GM19467 (cell line): Measurements from ENCODE around the gene PRR7.

Experiments used
- ATAC-seq: cut with Tn5 transposase; IDR thresholded peaks from one replicate; pipeline ENCODE4 v1.9.1; 2021; ENCODE audit warnings: mild to moderate bottlenecking, moderate library complexity; ENCODE audit not compliant: unreplicated experiment

The PRR7 gene

DNA sequence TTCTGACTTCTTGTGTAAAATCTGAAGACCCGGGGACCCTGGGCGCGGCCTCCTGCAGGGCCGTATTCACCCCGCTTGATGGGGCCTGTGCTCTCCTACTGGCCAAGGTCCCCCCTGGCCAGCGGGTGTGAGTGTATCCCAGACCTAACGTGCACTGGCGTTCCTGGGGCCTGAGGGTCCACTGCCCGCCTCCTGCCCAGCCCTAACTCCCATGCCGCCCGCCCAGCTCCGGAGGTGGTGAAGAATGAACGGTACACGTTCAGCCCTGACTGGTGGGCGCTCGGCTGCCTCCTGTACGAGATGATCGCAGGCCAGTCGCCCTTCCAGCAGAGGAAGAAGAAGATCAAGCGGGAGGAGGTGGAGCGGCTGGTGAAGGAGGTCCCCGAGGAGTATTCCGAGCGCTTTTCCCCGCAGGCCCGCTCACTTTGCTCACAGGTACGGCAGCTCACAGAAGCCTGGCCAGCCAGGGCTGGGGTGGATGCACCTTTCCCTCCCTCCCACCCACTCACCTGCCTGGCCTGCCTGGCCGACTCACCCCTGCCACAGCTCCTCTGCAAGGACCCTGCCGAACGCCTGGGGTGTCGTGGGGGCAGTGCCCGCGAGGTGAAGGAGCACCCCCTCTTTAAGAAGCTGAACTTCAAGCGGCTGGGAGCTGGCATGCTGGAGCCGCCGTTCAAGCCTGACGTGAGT is 10.6 kb upstream of the PRR7 start:
- no peak for ATAC-seq

DNA sequence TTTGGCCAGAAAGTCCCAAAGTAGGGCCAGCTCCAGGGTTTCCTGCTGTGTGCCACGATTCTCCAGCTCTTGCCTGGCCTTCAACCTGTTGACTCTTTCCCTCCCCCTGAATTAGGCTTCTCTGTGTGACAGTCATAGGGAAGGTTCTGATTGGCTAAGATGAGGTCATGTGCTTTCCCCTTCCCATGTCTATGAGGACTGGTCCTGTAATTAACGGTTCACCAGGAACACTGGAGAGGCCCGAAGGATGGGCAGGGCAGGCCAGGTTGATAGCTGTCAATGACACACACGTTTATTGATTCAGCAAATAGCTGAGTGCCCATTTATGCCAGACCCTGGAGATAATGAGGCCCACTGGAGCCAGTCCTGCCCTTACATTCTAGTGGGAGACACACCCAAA is 9.0 kb upstream of the PRR7 start:
- no peak for ATAC-seq

DNA sequence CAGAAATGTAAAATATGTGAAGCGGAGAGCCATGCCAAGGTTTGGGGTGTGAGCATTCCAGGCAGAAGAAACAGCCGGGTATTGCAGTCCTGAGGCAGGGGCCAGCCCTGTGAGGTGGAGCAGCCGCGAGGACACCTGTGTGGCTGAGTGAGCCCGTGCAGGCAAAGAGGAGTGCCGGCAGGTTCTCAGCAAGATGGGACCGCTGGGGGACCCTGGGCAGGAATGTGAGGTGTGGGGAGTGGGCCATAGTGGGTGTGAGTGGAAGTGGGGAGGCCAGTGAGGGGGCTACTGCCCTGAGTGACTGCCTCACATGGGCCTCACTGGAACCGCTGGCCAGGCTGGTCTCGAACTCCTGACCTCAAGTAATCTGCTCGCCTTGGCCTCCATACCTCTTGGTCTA is 8.1 kb upstream of the PRR7 start:
- no peak for ATAC-seq

DNA sequence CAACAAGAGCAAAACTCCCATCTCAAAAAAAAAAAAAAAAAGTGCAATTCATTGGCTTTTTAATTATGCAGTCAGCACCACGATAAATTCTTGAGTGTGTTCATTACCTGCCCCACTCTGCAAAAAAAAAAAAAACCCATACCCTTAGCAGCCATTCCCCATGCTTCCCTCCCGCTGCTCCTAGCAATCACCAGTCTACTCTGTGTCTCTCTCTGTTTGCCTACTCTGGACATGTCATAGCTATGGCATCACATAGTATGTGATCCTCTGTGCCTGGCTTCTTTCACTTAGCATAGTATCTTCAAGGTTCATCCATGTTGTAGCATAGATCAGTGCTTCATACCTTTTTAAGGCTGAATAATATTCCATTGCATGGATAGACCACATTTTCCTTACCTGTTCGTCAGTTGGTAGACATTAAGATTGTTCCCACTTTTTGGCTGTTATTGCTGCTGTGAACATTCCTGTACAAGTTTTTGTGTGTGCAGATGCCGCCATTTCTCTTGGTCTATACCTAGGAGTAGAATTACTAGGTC is 7.0 kb upstream of the PRR7 start:
- no peak for ATAC-seq

DNA sequence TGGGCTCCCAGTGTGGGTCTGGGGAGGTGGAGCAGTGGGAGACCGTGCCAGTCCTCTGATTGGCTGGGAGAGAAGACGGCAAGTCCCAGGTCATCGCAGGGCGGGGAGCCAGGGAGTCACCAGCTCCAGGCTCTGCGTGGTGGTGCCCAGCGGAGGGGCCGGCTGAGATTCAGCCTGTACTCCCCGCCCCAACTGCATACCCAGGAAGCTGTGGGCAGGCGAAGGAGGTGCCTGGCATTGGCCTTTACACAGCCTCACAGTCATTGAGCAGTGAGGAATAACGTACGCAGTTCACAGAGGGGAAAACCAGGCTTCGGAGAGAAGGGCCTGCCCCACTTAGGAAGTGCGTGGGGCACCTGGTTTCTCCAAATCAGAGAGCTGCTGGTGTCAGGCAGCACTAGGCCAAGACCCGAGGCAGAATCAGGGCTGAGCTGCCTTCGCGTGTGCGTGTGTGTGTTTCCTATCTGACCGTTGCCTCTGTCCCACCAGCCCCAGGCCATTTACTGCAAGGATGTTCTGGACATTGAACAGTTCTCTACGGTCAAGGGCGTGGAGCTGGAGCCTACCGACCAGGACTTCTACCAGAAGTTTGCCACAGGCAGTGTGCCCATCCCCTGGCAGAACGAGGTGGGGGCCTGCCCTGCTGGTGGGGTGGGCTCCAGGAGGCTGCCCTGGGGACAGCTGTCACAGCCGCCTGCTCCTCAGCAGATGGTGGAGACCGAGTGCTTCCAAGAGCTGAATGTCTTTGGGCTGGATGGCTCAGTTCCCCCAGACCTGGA is 6.2 kb upstream of the PRR7 start:
- no peak for ATAC-seq

DNA sequence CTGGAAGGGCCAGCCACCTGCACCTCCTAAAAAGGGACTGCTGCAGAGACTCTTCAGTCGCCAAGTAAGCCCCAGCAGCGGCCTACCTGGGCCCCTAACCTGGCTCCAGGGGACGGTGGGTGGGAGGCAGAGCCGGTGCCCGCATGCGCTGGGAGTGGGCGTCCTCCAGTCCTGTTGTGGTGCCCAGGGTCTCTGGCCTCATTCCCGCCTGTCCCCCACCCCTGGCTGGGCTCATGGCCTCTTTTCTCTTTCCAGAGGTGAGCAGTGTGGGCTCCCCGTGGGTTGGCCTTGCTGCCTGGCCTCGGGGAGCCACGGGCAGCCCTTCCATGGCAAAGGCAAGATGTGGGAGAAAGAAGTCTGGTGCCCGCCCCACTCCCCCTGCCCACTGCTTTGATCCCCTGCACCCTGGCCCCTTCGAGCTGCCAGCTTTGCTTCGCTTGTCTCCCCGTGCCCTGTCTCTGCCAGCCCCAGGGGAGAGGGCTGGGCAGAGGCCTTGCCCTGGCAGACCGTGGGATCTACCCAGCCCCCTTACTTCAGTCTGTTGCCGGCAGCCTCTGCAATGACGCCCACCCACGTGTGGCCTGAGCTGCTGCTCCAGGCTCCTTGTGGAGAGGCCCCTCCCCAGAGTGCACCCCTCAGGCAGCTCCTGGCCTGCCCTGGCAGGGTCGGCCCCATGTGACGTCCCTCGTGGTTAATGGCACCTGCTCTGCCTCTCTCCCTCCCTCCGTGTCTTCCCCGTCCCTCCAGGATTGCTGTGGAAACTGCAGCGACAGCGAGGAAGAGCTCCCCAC is 5.4 kb upstream of the PRR7 start:
- ATAC-seq, result no peak

DNA sequence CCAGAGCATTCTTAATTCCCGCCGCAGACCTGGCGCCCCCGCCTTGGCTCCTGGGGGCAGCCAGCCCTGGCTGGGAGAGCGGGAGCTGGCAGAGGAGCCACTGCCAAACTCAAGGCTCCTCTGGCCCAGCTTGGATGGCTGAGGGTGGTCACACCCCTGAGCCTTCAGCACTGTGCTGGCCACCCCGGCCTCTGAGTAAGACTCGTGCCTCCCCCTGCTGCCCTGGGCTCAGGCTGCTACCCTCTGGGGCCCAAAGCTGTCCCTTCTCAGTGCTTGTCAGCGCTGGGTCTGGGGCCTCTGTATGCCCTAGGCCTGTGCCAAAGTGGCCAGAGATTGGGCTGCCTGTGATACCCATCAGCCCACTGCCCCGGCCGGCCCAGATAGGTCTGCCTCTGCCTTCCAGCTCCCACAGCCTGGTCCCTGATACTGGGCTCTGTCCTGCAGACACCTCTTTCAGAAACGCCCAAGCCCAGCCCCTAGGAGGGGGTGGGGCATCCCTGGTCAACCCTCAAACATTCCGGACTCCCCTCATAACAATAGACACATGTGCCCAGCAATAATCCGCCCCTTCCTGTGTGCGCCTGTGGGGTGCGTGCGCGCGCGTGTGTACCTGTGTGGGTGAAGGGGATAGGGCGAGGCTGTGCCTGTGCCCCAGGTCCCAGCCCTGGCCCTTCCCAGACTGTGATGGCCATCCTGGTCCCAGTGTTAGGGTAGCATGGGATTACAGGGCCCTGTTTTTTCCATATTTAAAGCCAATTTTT is 4.4 kb upstream of the PRR7 start:
- no peak for ATAC-seq

DNA sequence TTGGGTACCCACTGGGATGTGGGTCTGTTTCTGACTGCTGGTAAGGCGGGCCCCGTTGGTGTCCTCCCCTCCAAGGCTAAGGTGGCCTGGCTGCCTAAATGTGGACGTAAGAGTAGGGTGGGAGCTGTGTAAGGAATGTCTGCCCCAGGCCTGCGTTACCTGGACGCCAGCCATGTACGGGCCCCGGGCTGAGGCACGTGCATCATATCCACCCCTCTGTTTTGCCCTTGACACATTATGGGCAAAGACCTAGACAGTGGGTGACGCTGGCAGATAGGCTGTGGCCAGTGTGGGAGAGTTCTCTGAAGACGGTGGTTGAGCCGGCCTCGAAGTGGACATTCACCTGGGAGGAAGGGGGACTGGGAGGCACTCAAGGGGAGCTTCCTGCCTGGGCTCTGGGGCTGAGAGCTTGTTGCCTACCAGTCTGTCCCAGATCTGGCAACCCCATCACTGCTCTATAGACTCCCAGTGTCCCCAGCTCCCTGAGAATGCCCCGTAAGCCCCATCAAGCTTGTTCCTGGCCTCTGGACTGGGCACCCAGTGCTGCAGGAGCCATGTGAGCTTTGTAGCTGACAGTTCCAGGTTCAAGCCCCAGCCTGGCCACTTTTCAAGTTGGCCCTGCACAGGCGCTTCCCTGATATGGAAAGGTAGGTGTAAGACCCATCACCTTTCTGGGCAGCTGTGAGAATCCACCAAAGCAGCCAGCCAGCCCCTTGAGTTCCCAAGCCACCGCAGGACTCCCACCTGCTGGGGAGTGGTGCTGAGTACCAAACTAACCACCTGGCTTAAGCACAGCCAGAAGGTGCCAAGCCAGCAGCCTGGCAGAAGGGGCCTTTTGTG is 3.2 kb upstream of the PRR7 start:
- ATAC-seq, result no peak

DNA sequence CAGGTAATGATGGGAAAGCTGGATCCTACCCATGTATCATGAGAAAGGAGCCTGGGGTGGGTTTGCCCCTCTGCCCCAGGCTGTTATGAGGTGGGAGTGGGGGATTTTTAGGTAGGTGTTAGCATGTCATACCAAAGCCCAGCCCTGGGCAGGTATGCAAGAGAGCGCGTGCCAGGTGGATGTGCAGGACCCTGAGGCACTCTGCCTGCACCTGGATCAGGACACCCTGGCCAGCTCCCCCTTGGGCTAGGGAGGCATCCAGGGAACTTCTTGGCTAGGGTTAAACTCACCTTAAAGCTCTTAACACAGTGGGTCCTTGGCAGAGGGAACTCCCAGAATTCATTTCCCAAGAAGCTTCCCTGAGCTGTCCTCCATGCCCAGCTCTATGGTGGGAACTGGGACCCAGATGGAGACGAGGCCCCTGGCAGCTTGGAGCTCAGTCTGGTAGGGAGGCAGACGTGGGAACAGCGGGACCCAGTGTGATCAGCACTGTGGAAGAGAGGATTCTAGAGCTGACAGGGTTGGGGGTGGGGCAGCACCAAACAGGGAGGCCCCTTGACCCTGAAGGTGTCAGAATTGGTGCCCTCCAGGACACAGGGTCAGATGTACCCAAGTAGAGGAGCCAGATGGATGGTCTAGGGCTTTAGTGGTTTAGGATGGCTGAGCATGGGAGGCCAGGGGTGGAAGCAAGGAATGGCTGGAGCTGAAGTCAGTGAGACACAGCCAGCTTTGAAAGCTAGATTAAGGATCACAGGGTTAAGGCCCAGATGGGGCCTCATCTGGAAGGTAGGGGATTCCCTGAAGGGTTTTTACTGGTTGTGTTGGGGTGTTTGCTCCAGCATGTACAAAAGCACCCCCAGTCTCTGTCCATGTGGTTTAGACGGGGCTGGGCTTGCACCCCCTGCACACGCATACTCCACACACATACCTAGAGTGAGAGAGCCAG is 2.2 kb upstream of the PRR7 start:
- ATAC-seq, result no peak

DNA sequence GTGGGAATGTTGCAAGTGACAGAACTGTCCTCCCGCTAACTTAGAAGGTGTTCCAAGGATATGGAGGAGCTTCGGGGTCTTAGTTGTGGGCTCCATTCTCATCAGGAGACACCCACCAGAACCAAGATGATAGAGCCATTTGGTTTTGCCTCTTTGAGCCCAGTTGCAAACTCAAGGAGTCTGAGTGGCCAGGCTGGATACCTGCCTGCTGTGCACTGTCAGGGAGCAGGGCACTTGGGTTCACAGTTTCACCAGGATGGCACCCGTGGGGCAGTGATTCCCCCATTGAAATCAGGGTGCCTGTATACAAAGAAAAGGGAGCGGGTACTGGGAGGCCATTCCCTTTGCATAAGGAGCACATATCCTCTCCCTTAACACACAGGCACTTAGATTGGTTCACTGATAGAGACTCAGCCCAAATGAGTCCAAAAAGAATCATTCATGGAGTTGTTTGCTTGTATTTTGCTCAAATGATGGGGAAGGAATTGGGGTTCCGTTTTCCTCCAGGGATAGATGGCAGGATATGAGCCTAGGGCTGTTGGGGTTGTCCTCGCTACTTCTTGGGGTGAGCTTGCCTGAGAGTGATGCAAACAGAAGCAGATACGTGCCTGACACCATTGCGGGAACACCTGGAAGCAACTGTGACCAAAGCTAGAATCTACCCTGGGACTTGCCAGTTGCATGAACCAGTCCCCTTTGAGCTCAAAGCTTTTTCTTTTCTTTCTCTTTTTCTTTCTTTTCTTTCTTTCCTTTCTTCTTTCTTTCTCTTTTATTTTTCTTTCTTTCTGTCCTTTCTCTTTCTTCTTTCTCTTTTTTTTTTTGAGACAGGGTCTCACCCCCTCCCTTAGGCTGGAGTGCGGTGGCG is 1.3 kb upstream of the PRR7 start:
- no peak for ATAC-seq

DNA sequence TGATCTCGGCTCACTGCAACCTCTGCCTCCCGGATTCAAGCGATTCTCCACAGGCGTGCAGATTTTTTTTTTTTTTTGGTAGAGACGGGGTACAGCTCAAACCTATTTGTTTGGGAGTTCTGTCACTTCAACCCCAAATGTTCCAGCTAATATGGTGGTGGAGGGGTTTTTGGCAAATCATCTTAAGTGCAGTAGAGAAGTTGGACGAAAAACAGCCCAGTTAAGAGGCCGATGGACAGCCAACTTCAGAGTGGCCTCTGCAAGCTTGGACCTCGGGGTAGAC is 756 bp upstream of the PRR7 start:
- no peak for ATAC-seq

DNA sequence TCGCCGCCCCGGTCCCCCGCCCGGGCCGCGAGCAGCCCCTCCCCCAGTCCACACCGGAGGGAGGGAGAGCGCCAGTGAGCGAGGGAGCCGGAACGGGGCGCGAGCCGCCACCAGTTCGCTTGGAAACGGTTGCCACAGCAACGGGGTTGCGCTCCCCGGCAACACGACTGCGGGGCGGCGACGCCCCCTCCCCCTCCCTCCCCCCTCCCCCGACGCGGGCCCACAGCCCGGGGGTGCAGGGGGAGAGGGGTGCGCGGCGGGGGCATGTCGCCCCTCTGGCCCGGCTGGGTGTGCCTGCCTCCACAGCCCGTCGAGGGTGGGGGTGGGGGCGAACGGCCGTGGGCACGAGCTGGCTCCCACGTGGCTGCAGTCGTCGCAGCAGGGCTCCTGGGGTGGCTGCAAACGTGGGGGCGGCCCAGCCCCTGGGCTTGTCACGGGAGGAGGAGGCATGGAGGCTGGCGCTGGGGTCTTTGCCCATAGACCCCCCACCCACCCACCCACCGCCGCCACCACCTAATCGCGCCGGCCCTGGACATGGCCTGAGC is 524 bp downstream of the PRR7 start:
- ATAC-seq, result peak; percentile 31

DNA sequence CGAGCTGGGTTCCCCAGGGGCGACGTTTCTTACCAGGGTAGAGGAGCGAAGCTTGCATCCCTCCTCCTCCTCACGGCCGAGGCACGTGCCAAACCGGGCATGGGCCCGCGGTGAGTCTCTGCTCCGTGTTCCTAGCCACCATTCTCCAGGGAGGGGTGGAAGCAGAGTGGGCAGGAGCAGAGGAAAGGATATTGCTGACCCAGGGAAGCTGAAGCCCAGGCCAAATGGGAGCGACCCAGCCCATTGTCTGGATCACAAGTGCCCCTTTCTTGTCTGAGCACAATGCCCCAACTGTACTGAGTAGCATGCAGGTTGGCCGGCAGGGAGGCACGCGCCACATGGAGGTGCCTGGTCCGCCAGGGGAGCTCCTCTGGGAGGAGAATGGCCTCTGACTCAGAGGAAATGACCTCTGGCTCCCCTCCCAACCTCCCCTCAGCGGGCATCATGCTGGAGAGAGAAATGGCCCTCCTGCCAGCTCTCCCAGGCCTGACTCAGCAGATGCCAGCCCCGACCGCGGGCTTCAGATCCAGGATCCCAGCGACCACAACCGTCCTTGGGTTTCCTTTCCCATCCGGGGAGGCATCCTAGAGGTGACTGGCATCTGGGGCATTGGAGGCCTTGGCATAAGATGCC is 1.1 kb downstream of the PRR7 start:
- ATAC-seq, result no peak

DNA sequence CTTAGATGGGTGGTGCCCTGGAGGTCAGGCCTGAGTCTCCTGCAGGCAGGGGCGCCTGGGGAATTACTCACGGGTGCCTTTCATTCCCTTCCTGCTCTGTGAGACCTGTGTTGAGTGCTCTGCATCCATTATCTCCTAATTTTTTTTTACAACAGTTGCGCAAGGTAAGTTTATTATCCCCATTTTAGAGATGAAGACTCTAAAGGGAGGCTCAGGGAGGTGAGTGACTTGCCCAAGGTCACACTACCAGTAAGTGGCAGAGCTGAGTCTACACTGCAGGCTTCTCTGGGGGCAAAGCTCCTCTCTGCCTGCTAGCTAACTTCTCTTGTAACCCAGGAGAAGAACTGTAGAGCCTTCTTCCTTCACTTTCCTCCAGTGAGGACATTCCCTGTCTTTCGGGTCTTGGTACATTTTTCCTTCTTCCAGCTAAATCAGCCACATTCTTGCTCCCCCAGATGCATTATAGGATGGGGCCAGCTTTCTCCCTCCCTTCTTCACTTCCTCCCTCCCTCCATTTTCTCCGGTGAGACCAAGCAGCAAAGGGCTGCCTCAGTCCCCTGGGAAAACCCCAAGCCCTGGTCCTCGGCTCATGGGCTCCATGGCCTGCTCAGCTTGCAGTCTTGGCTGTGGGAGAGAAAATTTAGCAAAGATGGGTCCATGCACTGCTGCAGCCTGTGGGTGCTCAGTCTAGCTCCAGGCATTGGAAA is 1.8 kb downstream of the PRR7 start:
- ATAC-seq, result no peak

DNA sequence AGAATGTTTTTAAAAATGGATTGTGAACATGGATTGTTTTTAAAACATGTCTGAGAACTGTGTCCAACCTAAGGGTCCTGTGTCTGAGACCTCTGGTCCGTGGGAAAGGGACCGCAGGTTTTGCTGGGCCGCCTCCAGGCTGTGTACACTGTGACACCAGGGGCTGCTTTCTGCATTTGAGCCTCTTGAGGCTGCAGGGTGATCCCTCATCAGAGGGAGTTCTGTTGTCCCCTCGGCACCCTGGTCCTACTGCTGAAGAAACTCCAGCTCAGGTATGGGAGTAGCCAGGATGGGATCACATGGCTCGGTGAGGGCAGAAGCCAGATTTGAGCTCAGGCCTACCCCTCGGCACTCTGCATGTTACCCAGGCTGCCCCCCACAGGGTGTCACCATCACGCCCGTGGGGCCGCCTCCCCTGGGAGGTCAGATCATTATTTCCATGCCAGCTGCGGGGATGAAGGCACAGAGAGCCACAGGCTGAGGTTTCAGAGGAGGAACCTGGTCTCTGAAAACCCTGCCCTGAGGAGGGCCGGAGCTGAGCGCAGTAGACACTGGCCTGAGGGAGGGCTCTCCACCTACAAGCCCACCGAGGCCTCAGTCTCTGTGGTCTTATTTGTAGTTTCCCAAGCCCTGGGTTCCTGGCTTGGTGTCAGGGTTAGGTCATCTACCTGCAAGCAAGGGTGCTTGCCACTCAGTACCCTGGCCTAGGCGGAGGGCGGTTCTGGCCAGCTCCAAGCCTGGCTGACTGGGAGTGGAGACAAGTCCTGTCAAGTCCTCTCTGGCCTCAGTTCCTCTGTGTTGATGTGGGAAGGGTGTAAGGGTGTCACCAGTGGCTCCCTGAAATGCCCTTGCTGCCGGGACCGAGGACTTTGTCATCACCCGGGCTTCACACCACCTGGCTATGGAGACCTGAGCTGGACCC is 2.8 kb downstream of the PRR7 start:
- no peak for ATAC-seq
